GM21360 (cell line): ENCODE results near the gene UBE2E2.

Experiments
- ATAC-seq: cut with Tn5 transposase; IDR thresholded peaks from one replicate; pipeline ENCODE4 v1.9.1; 2021; ENCODE audit warnings: mild to moderate bottlenecking, moderate library complexity; ENCODE audit not compliant: unreplicated experiment

UBE2E2 gene

GRCh38 chr3:23567917-23568316 lies 364.8 kb downstream of the UBE2E2 start:
- ATAC-seq = no peak

GRCh38 chr3:23573827-23574226 lies 370.7 kb downstream of the UBE2E2 start:
- ATAC-seq = no peak

GRCh38 chr3:23574822-23575315 lies 371.7 kb downstream of the UBE2E2 start:
- no peak for ATAC-seq

- ATAC-seq = no peak
These were observed 372.6 kb downstream of the UBE2E2 start for GRCh38 chr3:23575697-23576096.

- no peak for ATAC-seq
These were observed 373.3 kb downstream of the UBE2E2 start for GRCh38 chr3:23576379-23576959.

- ATAC-seq = no peak
These were observed 377.1 kb downstream of the UBE2E2 start for GRCh38 chr3:23580096-23580713.

GRCh38 chr3:23583980-23584740 lies 381.0 kb downstream of the UBE2E2 start:
- ATAC-seq = no peak

- no peak for ATAC-seq
These were observed 384.4 kb downstream of the UBE2E2 start for GRCh38 chr3:23587513-23587912.

- no peak for ATAC-seq
These were observed 385.4 kb downstream of the UBE2E2 start for GRCh38 chr3:23588547-23588946.

- no peak for ATAC-seq
These were observed 386.5 kb downstream of the UBE2E2 start for GRCh38 chr3:23589602-23590001.

GRCh38 chr3:23590424-23591273 lies 387.5 kb downstream of the UBE2E2 start:
- peak; percentile 93 for ATAC-seq

GRCh38 chr3:23591374-23591773 lies 388.2 kb downstream of the UBE2E2 start:
- no peak for ATAC-seq

GRCh38 chr3:23592961-23593931 lies 390.1 kb downstream of the UBE2E2 start:
- no peak for ATAC-seq

- no peak for ATAC-seq
These were observed 390.9 kb downstream of the UBE2E2 start for GRCh38 chr3:23594066-23594465.

- no peak for ATAC-seq
These were observed 392.0 kb downstream of the UBE2E2 start for GRCh38 chr3:23594894-23595670.

GRCh38 chr3:23595851-23596250 lies 392.7 kb downstream of the UBE2E2 start:
- ATAC-seq = no peak

GRCh38 chr3:23600167-23600871 lies 397.2 kb downstream of the UBE2E2 start:
- no peak for ATAC-seq

GRCh38 chr3:23601091-23601822 lies 398.1 kb downstream of the UBE2E2 start:
- no peak for ATAC-seq
